ENCODE data around the gene ARAP3. TPM values are rescaled to one million over a fixed set of nuclear protein-coding genes. Genes with fewer than 3 reads are reported as not detected.

The ARAP3 gene
- total and polyA plus RNA-seq, 2 donors (not counting 3 experiments of a cell fraction or from before 2014, with no cell fraction given) = 60.6 to 136 TPM

DNA sequence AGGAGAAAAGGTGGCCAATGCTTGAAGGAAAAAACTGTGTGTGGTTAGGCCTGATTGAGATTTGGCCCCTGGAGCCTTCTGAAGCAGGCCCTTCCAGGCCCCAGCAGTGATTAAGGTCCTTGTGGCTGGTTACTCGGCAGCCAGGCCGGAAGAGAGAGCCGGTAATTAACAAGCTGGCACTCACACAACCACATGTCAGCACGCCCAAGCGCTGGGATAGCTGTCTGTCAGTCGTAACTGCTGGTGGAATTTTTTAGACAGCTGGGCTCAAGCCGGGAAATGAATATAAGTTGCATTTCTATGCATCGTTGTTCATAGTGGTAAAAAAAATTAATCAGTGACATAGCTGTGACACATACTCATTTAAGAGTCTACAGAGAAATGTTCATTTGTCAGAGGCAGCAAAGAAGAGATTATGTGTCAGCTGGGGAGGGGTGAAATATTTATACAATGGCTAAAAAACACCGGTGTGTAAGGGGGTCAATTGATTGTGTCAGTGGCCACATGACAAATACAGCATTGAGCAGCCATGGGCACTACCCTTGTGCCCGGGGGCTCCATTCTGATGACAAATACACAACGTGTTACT is 13.7 kb upstream of the ARAP3 start:
- Histone ChIP-seq H3K27me3 (ENCODE audit: control insufficient read depth in 2 of 2, insufficient read depth in 2 of 2, low read length in 2 of 2) (peaks cover 0 to 7% of the 10 kb centered on the region in 2 experiments), H3K36me3 (ENCODE audit: control insufficient read depth in 2 of 2, extremely low read depth in 1 of 2, insufficient read depth in 2 of 2, low read length in 2 of 2) (no peaks in the 10 kb centered on the region), H2AFZ (ENCODE audit: low read depth, low read length) (no peak overlapping the region), H4K20me1 (replicated peaks; ENCODE audit: control insufficient read depth, extremely low read depth, insufficient read depth, low read length) (no peaks in the 10 kb centered on the region), H3K27ac (ENCODE audit: insufficient read depth, low read depth, low read length) (no peak overlapping the region), H3K4me1 (ENCODE audit: control insufficient read depth, extremely low read depth, insufficient read depth, low read length) (peaks cover 17% of the 10 kb centered on the region), H3K9ac (replicated peaks; ENCODE audit: extremely low read depth, insufficient read depth, low read length) (no peak overlapping the region), H3K9me1 (replicated peaks; ENCODE audit: control insufficient read depth, extremely low read depth, insufficient read depth, low read length) (no peaks in the 10 kb centered on the region), H3K9me3 (replicated peaks; ENCODE audit: control insufficient read depth, insufficient read depth, low read length) (no peaks in the 10 kb centered on the region), H3K4me3 (replicated peaks in 1 of 3; ENCODE audit: insufficient read depth in 1 of 3, low read depth in 1 of 3, low read length in 3 of 3) (no peak overlapping the region), H3K79me2 (ENCODE audit: control insufficient read depth, insufficient read depth, low read length) (no peaks in the 10 kb centered on the region), H3K4me2 (ENCODE audit: insufficient read depth, low read length) (no peak overlapping the region)
- DNase-seq (ENCODE audit: low read depth, low spot score) (peak; percentile 37), FAIRE-seq (peak; percentile 42)
- CTCF ChIA-PET = interaction anchor here (0.7 to 7.7 kb wide), 9 partner anchors 11 to 269 kb away, joined by 3 to 282 read pairs (median 3); partner anchors contain the start of genes ARAP3, PCDH1 and PCDH12
- dilution Hi-C loops (cut with MboI; ENCODE audit: extremely low pct_ligation_motif_present, low sequenced_read_pairs) (no loop called here), intact Hi-C loops (cut with micrococcal nuclease) (no loop called here)
- BruUV-seq (replicated peaks) = no TSS peak
- TF ChIP-seq, protein P1, sequence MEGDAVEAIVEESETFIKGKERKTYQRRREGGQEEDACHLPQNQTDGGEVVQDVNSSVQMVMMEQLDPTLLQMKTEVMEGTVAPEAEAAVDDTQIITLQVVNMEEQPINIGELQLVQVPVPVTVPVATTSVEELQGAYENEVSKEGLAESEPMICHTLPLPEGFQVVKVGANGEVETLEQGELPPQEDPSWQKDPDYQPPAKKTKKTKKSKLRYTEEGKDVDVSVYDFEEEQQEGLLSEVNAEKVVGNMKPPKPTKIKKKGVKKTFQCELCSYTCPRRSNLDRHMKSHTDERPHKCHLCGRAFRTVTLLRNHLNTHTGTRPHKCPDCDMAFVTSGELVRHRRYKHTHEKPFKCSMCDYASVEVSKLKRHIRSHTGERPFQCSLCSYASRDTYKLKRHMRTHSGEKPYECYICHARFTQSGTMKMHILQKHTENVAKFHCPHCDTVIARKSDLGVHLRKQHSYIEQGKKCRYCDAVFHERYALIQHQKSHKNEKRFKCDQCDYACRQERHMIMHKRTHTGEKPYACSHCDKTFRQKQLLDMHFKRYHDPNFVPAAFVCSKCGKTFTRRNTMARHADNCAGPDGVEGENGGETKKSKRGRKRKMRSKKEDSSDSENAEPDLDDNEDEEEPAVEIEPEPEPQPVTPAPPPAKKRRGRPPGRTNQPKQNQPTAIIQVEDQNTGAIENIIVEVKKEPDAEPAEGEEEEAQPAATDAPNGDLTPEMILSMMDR (IDR thresholded peaks at IDR 0.05; ENCODE audit: extremely low read depth in 1 of 2, insufficient read depth in 1 of 2, low read depth in 1 of 2, low read length in 2 of 2) = no peak
- no peak for TF ChIP-seq EZH2 (IDR thresholded peaks at IDR 0.05; ENCODE audit: borderline replicate concordance, low read depth, low read length, severe bottlenecking)
- TF ChIP-seq JUN (IDR thresholded peaks at IDR 0.05; ENCODE audit: borderline replicate concordance, insufficient read depth, insufficient read length, low read depth) = no peak
- no peak for TF ChIP-seq POLR2A (IDR thresholded peaks at IDR 0.05; ENCODE audit: low read depth, low read length)
- TF ChIP-seq GATA2 (IDR thresholded peaks at IDR 0.05; ENCODE audit: insufficient read depth, insufficient read length, low read depth, low read length) = no peak
- no peak for TF ChIP-seq MYC (IDR thresholded peaks at IDR 0.05; ENCODE audit: low read depth, low read length)
- no peak for TF ChIP-seq POLR2AphosphoS5 (IDR thresholded peaks at IDR 0.05; ENCODE audit: insufficient read depth, low read depth, low read length)
- TF ChIP-seq FOS (IDR thresholded peaks at IDR 0.05; ENCODE audit: borderline replicate concordance, insufficient read depth, low read length) = no peak
- TF ChIP-seq, protein P2, sequence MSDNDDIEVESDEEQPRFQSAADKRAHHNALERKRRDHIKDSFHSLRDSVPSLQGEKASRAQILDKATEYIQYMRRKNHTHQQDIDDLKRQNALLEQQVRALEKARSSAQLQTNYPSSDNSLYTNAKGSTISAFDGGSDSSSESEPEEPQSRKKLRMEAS (IDR thresholded peaks at IDR 0.05; ENCODE audit: insufficient read depth, insufficient read length) = no peak
- POLR2A ChIA-PET = no interaction called here

Data from endothelial cell of umbilical vein (primary cell).